Endometrial microvascular endothelial cells (primary cell): ENCODE results near the gene CGB3. TPM values are rescaled to one million over a fixed set of nuclear protein-coding genes. Genes with fewer than 3 reads are reported as not detected.

Source experiments
- in situ Hi-C: cut with HindIII; loops from 2 replicates; pipeline ENCODE4 v1.10.0; 2017; ENCODE audit warnings: low sequenced_read_pairs, low pct_unique_long_range_greater_than_20kb; ENCODE audit errors: inconsistent ontology term
- total RNA-seq: library from RNA; depleted of rRNA; stranded (reverse); fragments of >200 nt; gene quantifications from one replicate; pipeline ENCODE4 v1.2.3, GENCODE V29; 2015; ENCODE audit errors: inconsistent ontology term

Gene CGB3
- total RNA-seq, 1 donor from 2014 or later: not detected

DNA sequence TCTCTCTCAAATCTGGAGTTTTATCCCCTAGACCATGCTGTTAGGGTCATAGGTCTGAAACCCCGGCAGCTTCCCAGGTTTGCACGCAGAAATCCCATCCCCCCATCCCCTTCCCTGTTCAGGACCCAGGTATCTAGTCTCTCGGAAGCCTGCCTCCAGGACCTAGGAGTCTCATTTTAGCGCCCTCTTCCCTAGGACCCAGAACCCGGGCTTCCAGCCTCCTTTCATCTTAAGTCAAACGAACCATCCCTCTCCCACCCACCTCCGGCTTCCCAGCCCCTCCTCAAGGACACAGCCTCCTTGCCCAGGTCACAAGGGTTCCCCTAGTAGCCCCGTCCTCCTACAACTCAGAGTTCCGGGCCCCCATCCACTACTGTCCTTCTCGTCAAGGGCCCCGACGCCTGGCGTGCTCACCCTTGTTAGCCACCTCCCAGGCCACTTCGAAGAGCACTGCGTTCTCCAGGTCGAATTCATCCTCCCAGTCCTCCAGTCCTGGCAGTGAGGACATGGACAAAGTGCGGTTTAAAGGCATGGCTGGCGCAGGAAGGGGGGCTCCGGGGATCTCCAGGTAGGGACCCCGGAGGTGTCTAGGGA lies 31.5 kb downstream of the CGB3 start:
- in situ Hi-C loops: loop anchor here (10.0 kb wide), 1 partner anchor 198 kb away; no protein-coding TSS in a partner anchor

DNA sequence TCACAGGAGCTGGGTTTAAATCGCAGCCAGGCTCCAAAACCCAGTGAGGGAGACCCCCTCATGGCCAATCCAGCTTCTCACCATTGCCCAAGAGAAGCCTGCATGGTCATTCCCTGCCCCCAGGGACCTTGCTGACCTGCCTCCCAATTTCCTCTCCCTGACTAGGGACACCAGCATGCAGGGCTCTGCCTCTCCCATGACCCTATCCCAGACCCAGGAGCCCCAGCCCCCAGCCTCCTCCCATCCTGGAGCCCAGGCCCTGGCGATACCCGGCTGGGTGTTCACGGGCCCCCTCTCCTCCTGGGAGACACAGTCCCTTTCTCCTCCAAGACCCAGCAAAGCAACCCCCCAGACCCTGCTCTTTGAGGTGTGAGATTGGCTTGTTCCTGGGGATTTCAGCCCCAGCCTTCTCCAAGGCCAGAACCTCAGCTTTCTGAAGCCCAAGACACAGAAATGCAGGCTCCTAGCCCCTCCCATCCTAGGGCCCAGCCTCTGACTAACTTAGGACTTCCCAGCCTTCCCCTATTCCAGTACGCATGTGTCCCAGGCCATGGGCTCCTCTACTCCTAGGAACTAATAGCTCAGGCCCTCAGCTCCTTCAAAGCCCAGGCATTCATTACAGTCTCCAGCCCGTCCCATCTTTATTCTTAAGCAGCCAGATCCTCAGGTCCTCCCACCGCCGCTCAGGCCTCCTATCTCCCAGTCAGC lies 32.1 kb downstream of the CGB3 start:
- in situ Hi-C loops: loop anchor here (10.0 kb wide), 1 partner anchor 197 kb away; no protein-coding TSS in a partner anchor

DNA sequence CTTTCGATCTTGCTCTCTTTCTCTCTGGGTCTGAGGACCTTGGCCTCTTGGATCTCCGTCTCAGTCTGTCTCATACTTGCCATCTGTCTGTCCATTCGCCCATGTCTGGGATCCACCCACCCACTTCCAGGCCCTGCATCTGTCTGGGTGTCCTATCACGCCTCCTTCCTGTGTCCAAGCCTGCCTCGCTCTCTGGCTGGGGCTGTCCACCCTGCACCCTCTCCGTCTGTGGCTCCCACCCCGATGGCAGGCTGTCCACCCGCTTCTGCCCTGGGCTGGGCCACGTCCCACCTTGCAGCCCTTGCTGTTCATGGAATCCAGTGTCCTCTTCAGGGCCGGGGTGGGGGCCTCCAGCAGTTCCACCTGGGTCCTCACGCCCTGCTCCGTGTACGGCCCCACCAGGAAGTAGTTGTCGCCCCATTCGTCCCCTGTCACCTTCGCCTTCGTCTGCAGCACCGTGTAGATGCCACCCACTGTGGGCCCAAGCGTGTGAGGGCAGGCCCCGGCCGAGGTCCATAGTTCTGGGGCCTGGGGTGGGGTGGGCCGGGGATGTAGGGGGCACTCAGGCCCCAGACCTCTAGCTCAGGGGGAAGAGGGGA lies 33.0 kb downstream of the CGB3 start:
- in situ Hi-C loops: loop anchor here (10.0 kb wide), 1 partner anchor 196 kb away; no protein-coding TSS in a partner anchor

DNA sequence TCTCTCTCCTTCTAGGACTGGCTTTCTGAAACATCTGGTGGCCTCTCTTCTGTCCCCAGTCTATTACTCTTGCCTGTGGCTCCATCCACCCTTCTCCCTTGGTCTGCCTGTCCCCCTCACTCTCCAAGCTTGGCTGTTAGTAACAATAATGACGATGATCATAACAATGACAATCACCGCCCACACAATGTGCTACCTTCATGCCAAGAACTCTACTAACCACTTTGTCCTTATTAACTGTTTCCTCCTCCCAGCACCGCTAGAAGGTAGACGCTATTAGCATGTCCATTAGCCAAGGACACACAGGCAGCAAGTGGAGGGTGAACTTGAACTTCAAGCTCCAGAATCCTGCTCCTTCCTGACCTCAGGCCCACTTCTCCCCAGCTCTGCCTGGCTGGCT lies 33.7 kb downstream of the CGB3 start:
- in situ Hi-C loops: loop anchor here (10.0 kb wide), 1 partner anchor 196 kb away; no protein-coding TSS in a partner anchor

DNA sequence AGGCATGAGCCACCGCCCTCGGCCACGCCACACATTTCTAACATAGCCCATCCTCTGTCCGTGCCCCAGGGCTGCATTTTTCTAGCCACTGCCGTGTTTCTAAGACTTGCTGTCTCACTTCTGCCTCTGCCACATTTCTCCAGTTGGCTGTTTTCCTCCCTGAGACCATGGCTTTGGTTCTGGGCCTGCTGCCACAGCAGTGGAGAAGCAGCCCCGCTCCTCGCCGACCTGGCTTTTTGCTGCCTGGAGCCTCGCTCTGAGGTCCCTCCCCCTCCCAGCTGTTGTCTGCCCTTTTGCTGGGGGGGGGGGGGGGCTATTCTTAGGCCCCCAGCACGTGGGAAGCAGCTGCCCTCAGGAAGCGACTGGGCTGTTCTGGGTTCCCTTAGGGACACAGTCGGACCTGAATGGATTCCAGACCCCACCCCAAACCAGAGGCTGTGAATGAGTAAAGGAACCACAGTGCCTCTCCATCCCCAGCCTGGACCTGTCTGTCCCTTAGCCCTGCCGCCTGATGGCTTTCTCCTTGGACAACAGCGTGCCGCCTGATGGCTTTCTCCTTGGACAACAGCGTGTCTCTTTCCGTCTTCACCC lies 34.3 kb downstream of the CGB3 start:
- in situ Hi-C loops: loop anchor here (10.0 kb wide), 1 partner anchor 195 kb away; no protein-coding TSS in a partner anchor

DNA sequence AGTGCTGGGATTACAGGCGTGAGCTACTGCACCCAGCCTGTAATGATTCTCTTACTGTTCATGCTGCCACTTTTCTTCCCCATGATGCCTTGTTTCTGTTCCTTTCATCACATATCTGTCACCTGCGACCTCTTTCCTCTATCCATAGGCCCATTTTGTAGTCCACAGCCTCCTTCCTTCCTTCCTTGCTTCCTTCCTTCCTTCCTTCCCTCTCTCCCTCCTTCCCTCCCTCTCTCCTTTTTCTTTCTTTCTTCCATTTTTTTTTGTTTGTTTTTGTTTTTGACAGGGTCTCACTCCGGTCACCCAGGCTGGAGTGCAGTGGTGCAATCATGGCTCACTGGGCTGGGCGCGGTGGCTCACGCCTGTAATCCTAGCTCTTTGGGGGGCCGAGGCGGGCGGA lies 35.3 kb downstream of the CGB3 start:
- in situ Hi-C loops: no loop called here

DNA sequence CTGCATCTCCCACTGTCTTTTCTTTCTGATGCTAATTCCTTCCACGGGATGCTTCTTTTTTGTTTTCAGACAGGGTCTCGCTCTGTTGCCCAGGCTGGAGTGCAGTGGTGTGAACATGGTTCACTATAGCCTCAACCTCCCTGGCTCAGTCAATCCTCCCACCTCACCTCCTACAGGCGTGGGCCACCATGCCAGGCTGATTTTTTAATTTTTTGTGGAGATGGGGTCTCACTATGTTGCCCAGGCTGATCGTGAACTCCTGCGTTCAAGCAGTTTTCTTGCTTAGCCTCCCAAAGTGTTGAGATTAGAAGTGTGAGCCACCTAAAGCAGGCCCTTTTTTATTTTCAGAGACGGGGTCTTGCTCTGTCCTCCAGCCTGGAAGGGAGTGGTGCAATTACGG lies 35.8 kb downstream of the CGB3 start:
- in situ Hi-C loops: no loop called here

DNA sequence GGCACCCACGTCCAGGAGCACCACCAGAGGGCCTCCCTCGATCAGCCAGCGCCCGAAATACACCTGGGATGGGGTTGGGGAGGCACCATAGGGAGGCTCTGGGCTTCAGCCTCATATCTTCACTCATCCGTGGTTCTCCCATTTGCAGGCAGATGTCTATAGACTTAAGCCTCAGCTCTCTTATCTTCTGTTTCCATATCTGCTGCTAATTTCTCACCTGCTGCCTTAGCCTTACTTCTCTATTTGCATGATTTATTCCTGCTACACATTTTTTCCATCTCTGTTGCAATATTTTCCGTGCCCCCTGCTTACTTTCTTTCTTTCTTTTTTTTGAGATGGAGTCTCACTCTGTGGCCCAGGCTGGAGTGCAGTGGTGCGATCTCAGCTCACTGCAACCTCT lies 36.8 kb downstream of the CGB3 start:
- in situ Hi-C loops: no loop called here

DNA sequence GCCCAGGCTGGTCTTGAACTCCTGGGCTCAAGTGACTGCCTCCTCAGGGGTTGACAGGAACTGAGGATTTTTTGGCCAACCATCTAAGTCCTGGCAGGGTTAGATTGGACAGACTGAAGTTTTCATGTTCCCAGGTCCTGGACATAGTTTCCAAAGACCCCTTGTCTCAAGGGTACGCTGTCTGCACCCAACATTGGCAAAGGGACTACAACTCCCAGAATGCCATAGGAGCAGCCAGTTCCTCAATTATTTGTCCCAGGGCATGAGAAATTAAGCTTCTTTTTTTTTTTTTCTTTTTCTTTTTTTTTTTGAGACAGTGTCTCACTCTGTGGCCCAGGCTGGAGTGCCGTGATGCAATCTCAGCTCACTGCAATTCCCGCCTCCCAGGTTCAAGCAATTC lies 37.9 kb downstream of the CGB3 start:
- in situ Hi-C loops: no loop called here

DNA sequence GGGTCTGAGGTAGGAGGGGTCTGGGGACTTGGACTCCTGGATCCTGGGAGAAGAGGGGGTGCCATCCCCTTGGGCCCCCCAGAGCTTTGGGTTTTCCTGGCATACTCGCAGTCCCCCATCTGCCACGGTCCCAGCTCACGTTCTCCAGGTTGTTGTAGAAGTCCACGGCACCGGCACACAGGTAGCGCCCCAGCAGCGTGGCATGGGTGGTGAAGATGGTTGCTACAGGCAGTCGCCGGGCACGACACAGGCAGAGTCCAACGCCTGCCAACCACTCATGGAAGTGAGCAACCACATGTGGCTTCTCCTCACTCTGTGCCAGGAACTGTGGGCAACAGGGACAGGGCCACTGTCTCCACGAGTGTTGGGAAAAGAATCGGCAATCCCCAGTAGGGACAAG lies 38.4 kb downstream of the CGB3 start:
- in situ Hi-C loops: no loop called here

DNA sequence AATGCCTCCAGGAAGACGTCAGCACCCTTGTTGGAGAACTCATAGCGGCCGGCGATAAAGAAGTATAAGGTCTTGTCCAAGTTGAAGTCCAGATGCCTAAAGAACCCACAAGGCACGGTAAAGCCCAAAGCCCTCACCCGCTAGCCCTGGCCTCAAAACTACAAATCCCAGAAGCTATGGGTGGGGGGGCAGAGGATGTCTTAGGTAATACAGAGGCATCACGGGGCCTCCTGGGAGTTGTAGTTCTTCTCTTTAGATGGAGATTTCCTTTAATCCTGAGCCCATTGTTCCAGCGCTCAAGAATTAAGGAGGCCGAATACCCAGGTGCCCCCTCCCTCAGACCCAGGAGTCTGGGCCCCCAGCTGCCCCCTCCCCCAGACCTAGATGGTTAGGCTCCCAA lies 41.9 kb downstream of the CGB3 start:
- in situ Hi-C loops: no loop called here

DNA sequence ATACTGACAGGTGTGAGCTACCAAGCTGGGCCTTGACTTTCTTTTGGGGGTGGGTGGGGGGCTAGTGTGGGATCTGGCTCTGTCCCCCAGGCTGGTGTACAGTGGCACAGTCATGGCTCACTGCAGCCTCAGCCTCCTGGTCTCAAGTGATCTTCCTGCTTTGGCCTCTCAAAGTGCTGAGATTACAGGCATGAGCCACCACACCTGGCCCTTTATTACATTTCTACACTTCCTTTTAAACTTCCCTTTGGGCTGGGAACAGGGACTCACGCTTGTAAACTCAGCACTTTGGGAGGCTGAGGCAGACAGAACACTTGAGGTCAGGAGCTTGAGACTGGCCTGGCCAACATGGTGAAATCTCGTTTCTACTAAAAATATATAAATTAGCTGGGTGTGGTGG lies 47.1 kb downstream of the CGB3 start:
- in situ Hi-C loops: no loop called here

DNA sequence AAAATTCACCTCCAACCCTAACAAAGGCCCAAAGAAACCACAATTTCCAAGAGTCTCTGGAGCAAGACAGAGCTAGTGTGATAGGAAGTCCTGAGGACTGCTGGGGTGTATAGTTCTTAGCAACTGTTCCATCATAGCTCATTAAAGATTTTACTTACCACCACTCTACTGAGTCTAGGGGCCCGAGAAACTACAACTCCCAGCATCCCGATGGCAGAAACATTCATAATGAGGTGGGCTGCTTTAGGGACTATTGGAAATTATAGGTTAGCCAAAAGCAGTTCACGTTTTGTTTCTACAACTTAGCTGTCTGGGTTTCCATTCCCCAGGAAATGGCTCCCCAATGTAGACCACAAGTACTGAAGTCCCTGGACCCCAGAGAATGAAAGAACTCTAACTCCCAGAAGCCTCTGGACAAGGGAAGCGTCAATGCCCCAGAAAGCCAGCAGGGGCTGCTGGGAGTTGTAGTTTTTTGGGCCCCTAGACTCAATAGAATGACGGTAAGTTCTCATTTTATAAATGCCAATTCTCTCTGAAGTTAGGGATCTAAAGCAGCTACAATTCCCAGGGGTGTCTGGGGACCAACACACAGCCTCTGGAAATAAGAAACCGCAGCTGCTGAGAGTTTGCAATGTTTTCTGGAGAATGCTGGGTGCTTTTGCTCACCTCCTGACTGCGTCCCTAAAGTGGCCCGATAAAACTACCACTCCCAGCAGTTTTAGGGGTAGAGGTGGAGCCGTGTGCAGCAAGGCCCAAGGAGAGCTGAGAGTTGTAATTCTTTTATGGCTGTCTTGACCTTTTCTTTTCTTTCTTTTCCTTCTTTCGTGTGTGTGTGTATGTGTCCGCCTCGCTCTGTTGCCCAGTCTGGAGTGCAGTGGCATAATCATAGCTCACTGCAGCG lies 47.9 kb downstream of the CGB3 start:
- in situ Hi-C loops: no loop called here

Other genes starting within 250 kb of the CGB3 start
- 82.0 TPM for gene BCAT2, start 213.3 kb downstream of the CGB3 start, total RNA-seq
- 4.5 TPM for gene HSD17B14, start 187.8 kb downstream of the CGB3 start, total RNA-seq
- not detected for gene PLEKHA4, start 155.7 kb downstream of the CGB3 start, total RNA-seq
- gene PPP1R15A, start 151.9 kb downstream of the CGB3 start, total RNA-seq: 56.0 TPM
- gene TULP2, start 125.6 kb downstream of the CGB3 start, total RNA-seq: not detected
- gene NUCB1, start 124.0 kb downstream of the CGB3 start, total RNA-seq: 227 TPM
- not detected for gene DHDH, start 90.6 kb downstream of the CGB3 start, total RNA-seq
- gene BAX, start 69.5 kb downstream of the CGB3 start, total RNA-seq: 149 TPM
- gene FTL, start 59.0 kb downstream of the CGB3 start, total RNA-seq: 3,048 TPM
- gene GYS1, start 31.0 kb downstream of the CGB3 start, total RNA-seq: 45.1 TPM
- 267 TPM for gene RUVBL2, start 30.4 kb downstream of the CGB3 start, total RNA-seq
- not detected for gene LHB, start 7.2 kb downstream of the CGB3 start, total RNA-seq
- not detected for gene CGB2, start 7.6 kb upstream of the CGB3 start, total RNA-seq
- gene CGB1, start 12.6 kb upstream of the CGB3 start, total RNA-seq: not detected
- not detected for gene CGB5, start 19.5 kb upstream of the CGB3 start, total RNA-seq
- gene CGB8, start 24.8 kb upstream of the CGB3 start, total RNA-seq: not detected
- gene CGB7, start 33.4 kb upstream of the CGB3 start, total RNA-seq: not detected
- gene NTF4, start 40.5 kb upstream of the CGB3 start, total RNA-seq: not detected
- gene KCNA7, start 48.4 kb upstream of the CGB3 start, total RNA-seq: not detected
- 260 TPM for gene SNRNP70, start 61.1 kb upstream of the CGB3 start, total RNA-seq
- 0.74 TPM for gene LIN7B, start 90.0 kb upstream of the CGB3 start, total RNA-seq
- gene C19orf73, start 94.8 kb upstream of the CGB3 start, total RNA-seq: 0.74 TPM
- gene PPFIA3, start 95.2 kb upstream of the CGB3 start, total RNA-seq: 1.9 TPM
- gene HRC, start 131.1 kb upstream of the CGB3 start, total RNA-seq: not detected
- gene TRPM4, start 133.5 kb upstream of the CGB3 start, total RNA-seq: 27.8 TPM